Measurements from ENCODE around the gene MCIDAS. TPM values are rescaled to one million over a fixed set of nuclear protein-coding genes. Genes with fewer than 3 reads are reported as not detected.

The MCIDAS gene
- total RNA-seq, 1 donor from 2014 or later: not detected

- DNase-seq (ENCODE audit: extremely low read depth, low read depth, low spot score): no peak
Observed at GRCh38 chr5:55222985-55223811, 3.9 kb downstream of the MCIDAS start.

GRCh38 chr5:55222092-55222984 is 4.8 kb downstream of the MCIDAS start:
- no peak for DNase-seq (ENCODE audit: extremely low read depth, low read depth, low spot score)

- no peak for DNase-seq (ENCODE audit: extremely low read depth, low read depth, low spot score)
Observed at GRCh38 chr5:55220433-55221185, 6.5 kb downstream of the MCIDAS start.

- DNase-seq (ENCODE audit: extremely low read depth, low read depth, low spot score): no peak
Observed at GRCh38 chr5:55219770-55220169, 7.3 kb downstream of the MCIDAS start.

GRCh38 chr5:55218967-55219366 is 8.1 kb downstream of the MCIDAS start:
- DNase-seq (ENCODE audit: extremely low read depth, low read depth, low spot score): no peak

GRCh38 chr5:55211184-55211874 is 15.8 kb downstream of the MCIDAS start:
- DNase-seq (ENCODE audit: extremely low read depth, low read depth, low spot score): no peak

- DNase-seq (ENCODE audit: extremely low read depth, low read depth, low spot score): no peak
Observed at GRCh38 chr5:55205001-55205400, 22.1 kb downstream of the MCIDAS start.

- no peak for DNase-seq (ENCODE audit: extremely low read depth, low read depth, low spot score)
Observed at GRCh38 chr5:55191165-55191564, 36.0 kb downstream of the MCIDAS start.

GRCh38 chr5:55188656-55189540 is 38.2 kb downstream of the MCIDAS start:
- no peak for DNase-seq (ENCODE audit: extremely low read depth, low read depth, low spot score)

- no peak for DNase-seq (ENCODE audit: extremely low read depth, low read depth, low spot score)
Observed at GRCh38 chr5:55187370-55187769, 39.7 kb downstream of the MCIDAS start.

- no peak for DNase-seq (ENCODE audit: extremely low read depth, low read depth, low spot score)
Observed at GRCh38 chr5:55180016-55180415, 47.1 kb downstream of the MCIDAS start.

- DNase-seq (ENCODE audit: extremely low read depth, low read depth, low spot score): no peak
Observed at GRCh38 chr5:55177078-55177477, 50.0 kb downstream of the MCIDAS start.

GRCh38 chr5:55176176-55176818 is 50.8 kb downstream of the MCIDAS start:
- no peak for DNase-seq (ENCODE audit: extremely low read depth, low read depth, low spot score)

- DNase-seq (ENCODE audit: extremely low read depth, low read depth, low spot score): no peak
Observed at GRCh38 chr5:55175781-55176175, 51.3 kb downstream of the MCIDAS start.

GRCh38 chr5:55173687-55174230 is 53.4 kb downstream of the MCIDAS start:
- DNase-seq (ENCODE audit: extremely low read depth, low read depth, low spot score): no peak

- no peak for DNase-seq (ENCODE audit: extremely low read depth, low read depth, low spot score)
Observed at GRCh38 chr5:55172937-55173686, 54.0 kb downstream of the MCIDAS start, which contains the start of gene CDC20B. Gene CDC20B (minus strand): TSS chr5:55173177. CDS start chr5:55173000, 177 bp downstream.

GRCh38 chr5:55172051-55172899 is 54.8 kb downstream of the MCIDAS start:
- peak; percentile 56 for DNase-seq (ENCODE audit: extremely low read depth, low read depth, low spot score)

Data from glomerular endothelial cell (primary cell).